NK-92 (cell line): ENCODE measurements around the gene TNFRSF14.

Source experiments
- DNase-seq: peaks from one replicate; lab custom pipeline; 2025; ENCODE audit not compliant: unreplicated experiment; lab: John Stamatoyannopoulos, UW

Gene TNFRSF14

DNA sequence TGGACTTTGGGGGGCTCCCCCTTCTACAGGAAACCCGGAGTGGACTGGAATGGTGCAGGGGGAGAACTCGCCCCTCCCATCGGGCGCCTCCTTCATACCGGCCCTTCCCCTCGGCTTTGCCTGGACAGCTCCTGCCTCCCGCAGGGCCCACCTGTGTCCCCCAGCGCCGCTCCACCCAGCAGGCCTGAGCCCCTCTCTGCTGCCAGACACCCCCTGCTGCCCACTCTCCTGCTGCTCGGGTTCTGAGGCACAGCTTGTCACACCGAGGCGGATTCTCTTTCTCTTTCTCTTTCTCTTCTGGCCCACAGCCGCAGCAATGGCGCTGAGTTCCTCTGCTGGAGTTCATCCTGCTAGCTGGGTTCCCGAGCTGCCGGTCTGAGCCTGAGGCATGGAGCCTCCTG is at the start of gene TNFRSF14:
TNFRSF14 (plus strand) TSS at position 95 of the 401 bp plus-strand sequence; CDS start at position 389, 294 bp downstream.
- DNase-seq, result no peak

GRCh38 chr1:2506901-2507565 is 49.1 kb upstream of the TNFRSF14 start:
- DNase-seq, result no peak

GRCh38 chr1:2507744-2508155 is 48.4 kb upstream of the TNFRSF14 start:
- DNase-seq, result no peak

- DNase-seq, result no peak
These were observed 48.0 kb upstream of the TNFRSF14 start for GRCh38 chr1:2508180-2508579.

DNA sequence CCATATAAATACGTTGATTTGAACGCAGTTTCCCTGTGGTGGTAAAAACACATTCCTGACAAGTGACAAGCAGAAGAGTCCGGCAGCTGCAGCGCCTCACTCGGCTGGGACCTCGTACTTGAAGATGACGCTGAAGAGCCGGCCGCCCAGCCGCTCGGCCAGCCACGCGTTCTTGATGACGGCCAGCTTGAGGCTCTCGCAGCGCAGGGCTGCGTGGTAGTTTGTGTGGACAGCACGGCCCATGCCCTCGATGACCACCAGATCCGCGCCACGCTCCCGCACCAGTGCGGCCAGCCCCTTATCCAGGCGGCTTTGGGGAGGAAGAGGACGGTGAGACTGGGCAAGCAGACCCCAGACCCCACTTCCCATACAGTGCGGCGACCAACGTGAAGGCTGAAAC is 47.4 kb upstream of the TNFRSF14 start:
- no peak for DNase-seq

GRCh38 chr1:2509589-2509988 is 46.6 kb upstream of the TNFRSF14 start:
- no peak for DNase-seq

DNA sequence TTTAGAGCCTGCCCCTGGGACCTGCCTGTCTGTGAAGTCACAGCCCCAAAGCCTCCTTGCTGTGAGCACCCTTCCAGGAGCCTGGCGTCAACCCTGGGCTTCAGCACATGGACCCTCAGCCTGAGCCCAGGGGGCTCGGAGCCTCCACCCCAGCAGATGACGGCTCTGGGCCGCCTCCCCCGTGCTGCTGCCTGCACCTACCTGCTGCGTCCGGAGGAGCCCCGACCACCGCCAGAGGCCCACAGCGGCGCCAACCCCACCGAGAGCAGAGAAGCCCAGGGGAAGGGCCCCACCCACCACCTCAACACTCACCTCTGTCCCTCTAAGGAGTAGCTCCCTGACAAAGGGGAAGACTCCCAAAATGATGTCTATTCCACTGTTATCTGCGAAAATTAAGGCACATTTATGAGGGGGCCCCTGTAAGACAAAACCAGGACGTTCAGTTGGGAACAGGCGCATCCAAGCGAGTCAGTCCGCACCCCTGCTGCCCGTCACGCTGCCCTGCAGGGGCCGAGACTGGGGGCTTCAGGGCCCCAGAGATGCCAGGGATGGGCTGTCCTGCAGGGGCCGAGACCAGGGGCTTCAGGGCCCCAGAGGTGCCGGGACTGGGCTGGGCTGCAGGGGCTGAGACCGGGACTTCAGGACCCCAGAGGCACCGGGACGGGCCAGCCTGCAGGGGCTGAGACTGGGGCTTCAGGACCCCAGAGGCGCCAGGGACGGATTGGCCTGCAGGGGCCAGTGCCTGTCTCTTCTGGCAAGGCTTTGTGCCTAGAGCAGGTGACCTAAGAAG is 45.6 kb upstream of the TNFRSF14 start:
- DNase-seq, result no peak

DNA sequence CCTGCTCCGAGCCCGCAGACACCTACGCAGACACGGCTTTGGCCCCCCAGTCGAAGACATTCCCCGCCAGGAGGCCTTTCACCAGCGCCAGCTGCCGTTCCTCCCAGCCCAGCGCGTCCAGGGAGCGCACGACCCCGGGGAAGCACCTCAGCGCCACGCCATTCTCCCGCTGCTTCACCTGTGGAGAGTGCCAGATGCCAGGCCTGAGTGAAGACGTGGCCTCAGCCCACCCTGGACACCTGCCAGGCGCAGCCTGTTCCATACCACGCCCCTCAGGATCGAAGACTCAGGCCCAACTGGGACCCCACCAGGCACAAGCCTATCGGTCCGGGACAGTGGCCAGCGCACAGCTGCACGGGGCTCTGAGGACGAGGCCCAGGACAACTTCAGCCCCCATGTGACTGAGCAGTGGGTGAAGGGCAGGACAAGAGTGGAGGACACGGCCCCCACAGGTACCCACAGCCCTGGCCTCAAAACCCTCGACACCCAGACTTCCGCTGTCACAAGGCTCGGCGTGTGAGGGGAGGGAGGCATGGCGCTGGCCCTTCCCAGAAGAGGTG is 43.2 kb upstream of the TNFRSF14 start:
- no peak for DNase-seq

- DNase-seq, result no peak
These were observed 42.1 kb upstream of the TNFRSF14 start for GRCh38 chr1:2513939-2514652.

DNA sequence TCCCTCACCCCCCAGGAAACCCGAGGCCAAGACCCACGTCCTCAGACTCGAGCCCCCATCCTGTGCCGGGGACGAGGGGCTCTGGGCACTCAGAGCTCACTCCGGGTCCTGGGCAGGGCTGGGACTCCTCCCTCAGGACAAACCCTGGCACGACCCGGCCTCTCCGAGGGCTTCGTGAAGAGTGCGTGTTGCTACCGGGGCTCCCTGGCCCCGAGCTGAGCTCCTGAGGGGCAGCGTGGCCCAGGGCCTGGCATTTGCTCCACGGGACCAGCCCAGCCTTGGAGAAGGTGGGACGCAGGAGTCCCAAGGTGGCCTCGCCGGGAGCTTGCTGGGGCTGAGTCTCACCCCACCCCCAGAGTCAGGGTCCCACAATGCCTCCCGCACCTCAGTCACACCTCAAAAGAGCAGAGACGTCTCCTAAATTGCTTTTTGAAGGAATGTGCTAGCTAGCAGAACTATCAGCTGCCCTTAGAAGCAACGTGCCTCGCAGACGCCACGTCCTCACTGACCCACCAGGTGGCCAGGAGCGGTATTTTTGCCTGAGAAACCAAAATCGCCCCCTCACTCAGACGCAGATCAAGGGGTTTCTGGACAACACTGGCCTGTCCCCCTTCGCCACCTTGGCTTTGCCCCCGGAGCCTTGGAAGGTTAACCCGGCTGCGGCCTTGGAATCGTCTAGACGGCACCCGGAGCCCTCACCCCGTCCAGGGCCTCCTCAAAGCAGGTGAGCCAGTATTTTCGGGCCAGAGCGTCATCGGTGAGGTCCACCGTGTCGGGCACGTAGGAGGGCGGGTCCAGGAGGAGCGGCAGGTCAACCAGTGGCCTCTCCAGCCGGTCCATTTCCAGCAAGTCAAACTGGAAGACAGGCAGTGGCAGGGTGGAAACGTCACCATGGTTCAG is 41.1 kb upstream of the TNFRSF14 start:
- DNase-seq, result no peak

DNA sequence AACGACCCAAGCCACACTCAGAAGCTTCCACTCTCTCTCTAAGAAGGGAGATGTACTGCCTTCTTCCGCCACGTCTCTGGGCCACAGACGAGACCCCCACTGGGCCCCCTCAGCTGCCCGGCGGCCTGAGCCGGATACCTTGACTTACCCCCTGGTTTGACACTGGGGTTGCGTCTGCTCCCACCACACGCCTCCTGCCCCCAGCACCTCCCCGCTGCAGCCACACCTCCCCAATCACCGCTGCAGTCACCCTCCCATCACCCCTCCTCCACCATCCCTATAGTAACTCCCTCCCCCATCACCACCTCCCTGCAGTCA is 40.4 kb upstream of the TNFRSF14 start:
- DNase-seq, result no peak

- DNase-seq, result no peak
These were observed 40.0 kb upstream of the TNFRSF14 start for GRCh38 chr1:2516124-2516523.

DNA sequence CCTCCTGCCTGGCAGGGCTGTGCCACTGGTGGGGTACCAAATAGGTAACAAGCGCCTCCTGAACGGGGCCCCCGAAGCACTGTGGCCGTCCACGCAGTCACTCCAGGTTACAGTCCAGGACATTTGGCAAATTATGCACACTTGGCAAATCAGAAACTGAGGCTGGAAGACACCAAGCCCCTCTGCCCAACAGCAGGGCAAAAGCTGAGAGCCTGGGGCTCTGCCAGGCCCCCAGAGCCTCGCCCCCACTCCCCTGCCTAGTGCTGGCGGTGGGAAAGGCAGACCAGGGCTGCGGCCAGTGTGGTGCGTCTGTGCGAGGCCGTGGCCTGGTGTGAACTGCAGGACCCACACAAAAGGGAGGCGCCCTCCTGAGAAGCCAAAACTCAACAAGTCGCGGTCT is 39.2 kb upstream of the TNFRSF14 start:
- DNase-seq, result no peak

DNA sequence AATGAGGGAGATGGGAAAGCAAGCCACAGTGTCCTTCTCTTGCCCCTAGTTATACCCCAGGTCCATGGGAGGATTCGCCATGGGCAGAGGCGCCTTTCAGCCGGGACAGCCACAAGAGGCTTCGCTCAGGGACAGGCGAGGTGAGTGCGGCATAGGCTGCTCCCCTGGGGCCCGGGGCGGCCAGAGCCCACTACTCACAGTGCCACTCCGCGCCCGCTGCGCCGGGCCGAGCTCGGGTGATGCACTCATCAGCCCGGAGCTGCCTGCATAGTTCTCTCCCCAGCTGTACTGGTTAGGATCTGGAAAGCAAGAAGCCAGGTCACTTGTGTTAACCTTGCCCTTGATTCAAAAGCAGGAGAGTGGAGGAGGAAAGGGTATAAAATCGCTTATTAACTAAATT is 38.2 kb upstream of the TNFRSF14 start:
- no peak for DNase-seq

GRCh38 chr1:2518528-2518927 is 37.6 kb upstream of the TNFRSF14 start:
- DNase-seq, result no peak

DNA sequence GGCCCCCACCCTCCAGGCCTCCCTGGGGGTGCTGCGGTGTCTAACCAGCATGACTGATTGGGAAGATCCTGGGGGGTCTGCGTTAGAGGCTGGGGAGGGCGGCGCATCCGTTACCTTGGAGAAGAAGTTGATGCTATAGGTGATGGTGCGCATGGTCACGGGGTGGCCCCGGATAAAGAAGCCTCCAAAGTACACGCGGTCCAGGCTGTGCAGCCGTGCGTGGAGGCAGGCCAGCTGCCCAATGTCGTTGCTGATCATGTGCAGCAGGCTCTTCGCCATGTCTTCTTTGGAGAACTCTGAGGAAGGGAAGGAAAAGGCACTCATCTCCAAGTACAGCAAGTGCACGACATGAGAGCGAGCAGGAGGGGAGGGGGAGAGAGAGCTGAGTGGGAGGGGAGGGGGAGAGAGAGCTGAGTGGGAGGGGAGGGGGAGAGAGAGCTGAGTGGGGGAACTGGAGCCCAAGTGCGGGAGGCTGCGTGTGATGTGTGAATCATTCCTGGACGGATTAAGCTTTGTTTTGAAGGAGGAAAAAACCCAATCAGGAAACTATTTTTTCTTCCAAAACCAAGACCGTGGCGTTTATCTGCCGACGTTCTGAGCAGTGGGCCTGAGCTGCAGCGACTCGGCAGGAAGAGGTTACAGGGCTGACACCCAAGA is 37.0 kb upstream of the TNFRSF14 start:
- DNase-seq, result no peak

DNA sequence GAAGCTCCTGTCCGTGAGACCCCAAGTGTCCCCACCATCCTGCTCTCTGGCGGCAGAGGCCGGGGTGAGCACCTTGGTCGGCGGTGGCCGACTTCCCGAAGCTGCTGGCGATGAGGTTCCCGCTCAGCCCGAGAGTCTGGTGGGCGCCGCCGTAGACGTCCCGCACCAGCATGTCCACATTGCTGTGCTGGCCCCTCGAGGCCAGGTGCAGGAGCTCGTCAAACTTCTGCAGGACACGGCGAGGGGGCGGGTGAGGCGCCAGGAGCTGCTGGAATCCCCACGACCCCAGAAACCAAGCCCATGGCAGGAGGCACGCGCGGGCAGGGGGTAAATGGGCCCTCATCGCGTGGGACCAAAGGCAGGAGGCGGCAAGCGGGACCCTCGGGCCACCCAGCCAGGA is 36.4 kb upstream of the TNFRSF14 start:
- no peak for DNase-seq

DNA sequence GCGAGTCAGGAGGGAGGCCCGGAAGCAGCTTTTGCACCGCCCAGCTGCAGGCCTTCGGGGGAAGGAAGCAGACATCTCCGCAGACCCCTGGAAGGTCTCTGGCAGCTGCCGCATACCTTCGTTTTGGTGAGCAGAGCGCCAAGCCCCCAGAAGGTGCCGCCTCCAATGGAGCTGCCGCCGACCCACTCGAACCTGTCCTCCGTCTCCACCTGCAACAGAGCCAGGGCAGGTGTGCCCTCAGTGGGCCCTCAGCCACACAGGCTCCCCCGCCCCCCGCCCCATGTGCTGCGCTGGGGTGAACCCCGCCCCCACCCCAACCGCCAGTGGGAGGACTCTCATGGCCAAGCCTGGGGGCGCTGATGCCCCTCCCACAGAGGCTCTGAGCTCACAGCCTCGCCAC is 36.0 kb upstream of the TNFRSF14 start:
- DNase-seq, result no peak

- DNase-seq, result no peak
These were observed 35.4 kb upstream of the TNFRSF14 start for GRCh38 chr1:2520806-2521205.

GRCh38 chr1:2522230-2522629 is 33.9 kb upstream of the TNFRSF14 start:
- no peak for DNase-seq
